Loucy (cell line): Measurements from ENCODE around the gene TFAM.

Source experiments
- CTCF ChIP-seq: fragments of 200-600 bp; sonication (generic); conservative IDR thresholded peaks from 2 replicates; pipeline ENCODE4 v1.5.1; 2014; ENCODE audit warnings: mild to moderate bottlenecking, antibody characterized with exemption, low read length
- EZH2phosphoT487 ChIP-seq: fragments of 200-600 bp; IDR thresholded peaks from 2 replicates; pipeline ENCODE4 v1.6.1; 2018; ENCODE audit warnings: antibody characterized with exemption, mild to moderate bottlenecking, moderate library complexity, borderline replicate concordance

GRCh38 chr10:58360412-58361004 lies 24.7 kb upstream of the TFAM start:
- TF ChIP-seq CTCF = no peak
- TF ChIP-seq EZH2phosphoT487 = no peak
